Osteoblast (primary cell): ENCODE measurements around the gene TARDBP. TPM values are rescaled to one million over a fixed set of nuclear protein-coding genes. Genes with fewer than 3 reads are reported as not detected.

ENCODE experiments used
- DNase-seq: peaks from one replicate; pipeline ENCODE4 v3.0.0; 2011; ENCODE audit warnings: low spot score, mixed read lengths; ENCODE audit not compliant: insufficient read length; ENCODE audit errors: missing footprints
- H2AFZ ChIP-seq: 2 replicates; pipeline ENCODE4 v1.6.0; 2011; ENCODE audit warnings: mild to moderate bottlenecking, low read length
- H3K27ac ChIP-seq: 2 replicates; pipeline ENCODE4 v1.5.1; 2011; ENCODE audit warnings: mild to moderate bottlenecking, low read depth, low read length, moderate library complexity
- H3K27me3 ChIP-seq: 2 replicates; pipeline ENCODE4 v1.6.0; 2012; ENCODE audit warnings: mild to moderate bottlenecking, control low read depth, inconsistent platforms, low read length, moderate library complexity; ENCODE audit not compliant: insufficient read depth
- H3K36me3 ChIP-seq: 2 replicates; pipeline ENCODE4 v1.5.1; 2011; ENCODE audit warnings: mild to moderate bottlenecking, low read length, control low read depth, moderate library complexity; ENCODE audit not compliant: insufficient read depth
- H3K4me1 ChIP-seq: 2 replicates; pipeline ENCODE4 v1.5.1; 2011; ENCODE audit warnings: mild to moderate bottlenecking, low read length, control low read depth, moderate library complexity; ENCODE audit not compliant: insufficient read depth
- H3K4me2 ChIP-seq: 2 replicates; pipeline ENCODE4 v1.6.0; 2011; ENCODE audit warnings: mild to moderate bottlenecking, low read length; ENCODE audit not compliant: insufficient read depth
- H3K4me3 ChIP-seq: fragments of 200-600 bp; sonication (generic); 3 replicates; pipeline ENCODE4 v1.5.1; 2012; ENCODE audit warnings: mild to moderate bottlenecking, low read length, inconsistent platforms; ENCODE audit not compliant: insufficient read depth
- H3K79me2 ChIP-seq: 2 replicates; pipeline ENCODE4 v1.6.0; 2012; ENCODE audit warnings: mild to moderate bottlenecking, low read length, control low read depth, inconsistent platforms; ENCODE audit not compliant: insufficient read depth
- H3K9me3 ChIP-seq: 2 replicates; pipeline ENCODE4 v1.5.1; 2011; ENCODE audit warnings: low read depth, low read length, control low read depth
- H4K20me1 ChIP-seq: 2 replicates; pipeline ENCODE4 v1.6.0; 2012; ENCODE audit warnings: mild to moderate bottlenecking, low read length, control low read depth; ENCODE audit not compliant: insufficient read depth
- CTCF ChIP-seq: IDR thresholded peaks from 2 replicates; pipeline ENCODE4 v1.5.1; 2011; ENCODE audit warnings: mild to moderate bottlenecking, low read depth, low read length, moderate library complexity; ENCODE audit errors: extremely low read depth
- total RNA-seq: library from RNA; depleted of rRNA; stranded (reverse); fragments of >200 nt; gene quantifications from 2 replicates; pipeline ENCODE4 v1.2.3, GENCODE V29; 2012

TARDBP gene
- 70.4 and 71.7 TPM in 2 replicates for total RNA-seq

- Histone ChIP-seq H3K9me3 (no peaks in the 10 kb centered on the region), H3K27ac (peak within 1 kb of the TSS; percentile 100), H3K79me2 (peaks cover 45% of the 10 kb centered on the region), H3K4me3 (peak within 1 kb of the TSS; percentile 99), H3K4me2 (peak within 1 kb of the TSS; percentile 87), H4K20me1 (peaks cover 33% of the 10 kb centered on the region), H2AFZ (peak within 1 kb of the TSS; percentile 99), H3K27me3 (no peaks in the 10 kb centered on the region), H3K4me1 (peaks cover 14% of the 10 kb centered on the region), H3K36me3 (peaks cover 37% of the 10 kb centered on the region)
- DNase-seq = peak; percentile 99
- TF ChIP-seq CTCF = no peak
These were observed at the start of gene TARDBP for GRCh38 chr1:11012260-11013159. TSS of gene TARDBP (plus strand) at chr1:11012654. CDS start at chr1:11013728, 1,074 bp downstream.

GRCh38 chr1:10965546-10966226, 46.8 kb upstream of the TARDBP start:
- no peak for TF ChIP-seq CTCF
- Histone ChIP-seq H3K9me3 (no peaks in the 10 kb centered on the region), H3K4me3 (no peak overlapping the region), H3K4me1 (no peaks in the 10 kb centered on the region), H3K4me2 (peak overlapping the region; percentile 13), H3K79me2 (no peaks in the 10 kb centered on the region), H2AFZ (no peak overlapping the region), H3K27me3 (peaks cover 12% of the 10 kb centered on the region), H4K20me1 (no peaks in the 10 kb centered on the region), H3K27ac (no peak overlapping the region), H3K36me3 (no peaks in the 10 kb centered on the region)
- peak; percentile 69 for DNase-seq

- Histone ChIP-seq H3K4me3 (no peak overlapping the region), H4K20me1 (no peaks in the 10 kb centered on the region), H3K36me3 (no peaks in the 10 kb centered on the region), H3K4me2 (no peak overlapping the region), H3K79me2 (no peaks in the 10 kb centered on the region), H2AFZ (no peak overlapping the region), H3K4me1 (no peaks in the 10 kb centered on the region), H3K9me3 (no peaks in the 10 kb centered on the region), H3K27ac (no peak overlapping the region), H3K27me3 (peaks cover 12% of the 10 kb centered on the region)
- no peak for DNase-seq
- TF ChIP-seq CTCF = no peak
These were observed 45.4 kb upstream of the TARDBP start for GRCh38 chr1:10967090-10967489.

GRCh38 chr1:10968411-10968826, 44.0 kb upstream of the TARDBP start:
- Histone ChIP-seq H4K20me1 (no peaks in the 10 kb centered on the region), H2AFZ (peak overlapping the region; percentile 92), H3K36me3 (no peaks in the 10 kb centered on the region), H3K4me3 (peak overlapping the region; percentile 71), H3K4me2 (peak overlapping the region; percentile 84), H3K79me2 (no peaks in the 10 kb centered on the region), H3K9me3 (no peaks in the 10 kb centered on the region), H3K4me1 (no peaks in the 10 kb centered on the region), H3K27me3 (peaks cover 10% of the 10 kb centered on the region), H3K27ac (no peak overlapping the region)
- TF ChIP-seq CTCF = no peak
- peak; percentile 50 for DNase-seq
